Measurements from ENCODE around the gene ZNF624.
"Not testable (repeated sequence)": the region's sequence is repeated elsewhere in the genome, so short reads cannot be mapped to it uniquely, and the experiment has no call there.

ZNF624 gene

DNA sequence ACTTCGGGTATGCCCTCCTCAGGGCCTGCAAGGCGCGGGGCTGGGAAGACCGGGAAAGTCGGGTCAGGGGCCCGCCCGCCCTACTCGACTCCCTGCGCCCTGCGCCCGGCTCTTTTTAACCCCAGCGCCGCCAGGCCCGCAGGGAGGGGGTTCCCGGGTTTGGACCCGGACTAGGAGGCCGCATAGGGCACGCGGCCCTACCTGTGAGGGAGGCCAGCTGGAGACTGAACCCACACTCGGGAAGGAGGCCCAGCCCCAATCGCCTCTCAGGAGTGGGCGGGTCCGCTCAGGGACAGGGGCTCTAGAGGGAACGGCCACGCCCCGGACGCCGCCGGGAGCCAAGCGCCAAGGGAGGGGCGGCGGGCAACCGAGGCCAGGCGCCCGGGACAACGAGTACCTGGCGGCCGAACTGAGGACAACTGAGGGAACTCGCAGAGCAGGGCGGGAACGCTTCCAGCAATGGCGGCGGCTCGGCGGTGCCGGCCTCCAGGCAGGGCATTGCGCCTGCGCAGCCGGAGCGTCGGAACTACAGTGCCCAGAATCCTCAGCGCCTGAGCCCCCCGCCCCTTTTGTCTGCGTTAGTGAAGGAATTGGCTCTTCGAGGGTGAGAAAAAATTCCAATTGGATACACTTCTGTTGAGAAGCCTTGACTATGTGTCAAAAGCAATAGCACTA, at the start of gene ZNF624:
TSS of gene ZNF624 (minus strand) at position 484 of the 675 bp plus-strand sequence.
- H3K27ac Mint-ChIP-seq = peak within 1 kb of the TSS; percentile 87
- ATAC-seq (peak; percentile 97), DNase-seq (ENCODE audit: low spot score in 2 of 2) (peak; percentile 77 to 91)
- H3K4me1 Mint-ChIP-seq = peaks cover 22% of the 10 kb centered on the region
- peak within 1 kb of the TSS; percentile 88 for H3K4me3 Mint-ChIP-seq
- H3K9me3 Mint-ChIP-seq = no peaks in the 10 kb centered on the region
- H3K36me3 Mint-ChIP-seq = peaks cover 6% of the 10 kb centered on the region

DNA sequence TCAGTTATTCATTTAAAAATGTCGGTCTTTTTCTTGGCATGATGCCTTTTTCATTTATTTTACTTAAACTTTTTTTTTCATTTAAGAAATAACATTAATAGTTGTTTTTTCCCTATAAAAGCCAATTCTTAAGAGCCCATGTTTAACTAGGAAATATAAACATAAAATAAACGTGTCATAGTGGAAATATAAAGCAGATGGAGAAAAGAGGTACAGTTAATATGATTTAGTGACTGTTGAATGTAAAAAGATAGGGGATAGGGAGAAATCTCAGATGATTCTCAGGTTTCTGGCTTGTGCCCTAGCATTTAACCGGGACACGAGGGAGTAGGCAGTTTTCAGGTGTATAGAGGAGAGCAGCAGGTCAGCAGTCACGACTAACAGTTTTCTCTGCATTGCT, 44.0 kb upstream of the ZNF624 start:
- not testable (repeated sequence) for H3K9me3 Mint-ChIP-seq; H3K4me1 Mint-ChIP-seq; H3K4me3 Mint-ChIP-seq; H3K36me3 Mint-ChIP-seq; H3K27ac Mint-ChIP-seq; DNase-seq (ENCODE audit: low spot score in 2 of 2); ATAC-seq

DNA sequence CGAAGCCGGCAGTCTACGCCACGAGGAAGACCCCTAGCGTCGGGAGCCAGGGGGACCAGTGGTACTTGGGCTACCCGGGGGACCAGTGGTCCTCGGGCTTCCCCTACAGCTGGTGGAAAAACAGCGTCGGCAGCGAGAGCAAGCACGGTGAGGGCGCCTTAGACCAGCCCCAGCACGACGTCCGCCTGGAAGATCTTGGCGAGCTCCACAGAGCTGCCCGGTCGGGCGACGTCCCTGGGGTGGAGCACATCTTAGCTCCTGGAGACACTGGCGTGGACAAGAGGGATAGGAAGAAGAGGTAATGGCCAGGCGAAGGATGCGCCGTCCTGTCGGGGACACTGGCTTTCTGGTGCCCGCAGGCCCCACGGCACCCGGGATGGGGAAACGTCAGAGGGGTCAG, 36.8 kb upstream of the ZNF624 start:
- not testable (repeated sequence) for H3K27ac Mint-ChIP-seq; H3K36me3 Mint-ChIP-seq; H3K9me3 Mint-ChIP-seq; DNase-seq (ENCODE audit: low spot score in 2 of 2); H3K4me1 Mint-ChIP-seq; H3K4me3 Mint-ChIP-seq
- peak; percentile 24 for ATAC-seq

DNA sequence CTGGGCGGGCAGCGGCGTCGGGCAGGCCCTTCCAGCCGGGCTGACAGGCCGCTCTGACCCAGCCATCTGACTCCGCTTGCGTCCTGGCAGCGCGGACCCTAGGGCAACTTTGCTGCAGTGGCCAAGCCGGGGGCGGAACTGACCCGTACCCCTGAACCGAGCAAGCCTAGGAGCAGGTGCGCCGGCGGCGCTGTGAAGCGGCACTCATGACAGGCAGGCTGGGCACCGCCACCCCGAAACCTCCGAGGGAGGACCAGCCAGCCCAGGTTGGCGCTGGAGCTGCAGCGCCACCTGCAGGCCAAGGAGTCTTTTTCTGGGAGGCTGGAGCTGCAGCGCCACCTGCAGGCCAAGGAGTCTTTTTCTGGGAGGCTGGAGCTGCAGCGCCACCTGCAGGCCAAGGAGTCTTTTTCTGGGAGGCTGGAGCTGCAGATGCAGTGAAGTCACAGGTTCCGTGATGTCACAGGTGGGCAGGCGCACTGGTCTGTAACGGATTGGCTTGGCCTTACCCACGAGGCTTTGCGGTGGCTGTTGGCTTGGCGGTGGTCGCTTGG, 36.2 kb upstream of the ZNF624 start, which contains the start of gene CCDC144A:
TSS of gene CCDC144A (plus strand) at position 511 of the 551 bp plus-strand sequence. CDS start 160 bp downstream, outside the sequence.
- not testable (repeated sequence) for H3K36me3 Mint-ChIP-seq, H3K9me3 Mint-ChIP-seq, H3K4me1 Mint-ChIP-seq, H3K27ac Mint-ChIP-seq, H3K4me3 Mint-ChIP-seq
- peak; percentile 35 to 71 for DNase-seq (ENCODE audit: low spot score in 2 of 2)
- ATAC-seq = peak; percentile 84

DNA sequence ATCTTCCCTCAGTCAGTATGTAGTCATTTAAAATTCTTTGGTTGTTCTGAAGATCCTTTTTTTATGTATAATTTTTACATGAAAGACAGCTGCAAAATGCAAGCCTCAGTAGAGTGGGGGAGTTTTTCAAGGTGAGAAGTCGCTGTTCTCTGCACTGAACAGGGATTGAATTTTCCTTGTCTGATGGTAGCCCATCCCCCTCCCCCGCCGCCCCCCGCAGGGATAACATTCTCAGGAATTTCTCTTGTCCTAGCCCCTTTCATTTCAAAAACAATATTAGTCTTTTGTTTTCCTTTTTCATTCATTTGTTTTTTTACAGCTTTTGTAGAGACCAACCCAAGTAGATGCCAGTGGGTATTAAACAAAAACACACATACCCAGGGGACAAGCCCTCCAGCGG, 33.5 kb upstream of the ZNF624 start:
- not testable (repeated sequence) for H3K27ac Mint-ChIP-seq; ATAC-seq; H3K4me1 Mint-ChIP-seq; H3K36me3 Mint-ChIP-seq; DNase-seq (ENCODE audit: low spot score in 2 of 2); H3K9me3 Mint-ChIP-seq; H3K4me3 Mint-ChIP-seq

DNA sequence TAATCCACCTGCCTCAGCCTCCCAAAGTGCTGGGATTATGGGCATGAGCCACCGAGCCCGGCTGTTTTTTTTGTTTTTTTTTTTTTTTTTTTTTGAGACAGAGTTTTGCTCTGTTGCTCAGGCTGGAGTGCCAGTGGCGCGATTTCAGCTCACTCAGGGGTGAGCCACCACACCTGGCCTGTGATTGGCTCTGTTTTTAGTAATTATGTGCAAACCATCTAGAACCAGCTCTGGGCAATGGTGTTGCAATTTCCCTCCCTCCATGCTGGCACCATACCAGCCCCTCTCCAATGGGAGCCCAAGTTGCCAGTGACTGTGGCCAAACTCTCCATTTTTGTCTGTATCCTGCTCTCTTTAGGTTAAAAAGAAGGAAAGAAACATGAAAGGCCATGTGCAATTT, 32.4 kb upstream of the ZNF624 start:
- not testable (repeated sequence) for H3K27ac Mint-ChIP-seq; DNase-seq (ENCODE audit: low spot score in 2 of 2); H3K4me3 Mint-ChIP-seq; H3K36me3 Mint-ChIP-seq; H3K9me3 Mint-ChIP-seq; H3K4me1 Mint-ChIP-seq; ATAC-seq

DNA sequence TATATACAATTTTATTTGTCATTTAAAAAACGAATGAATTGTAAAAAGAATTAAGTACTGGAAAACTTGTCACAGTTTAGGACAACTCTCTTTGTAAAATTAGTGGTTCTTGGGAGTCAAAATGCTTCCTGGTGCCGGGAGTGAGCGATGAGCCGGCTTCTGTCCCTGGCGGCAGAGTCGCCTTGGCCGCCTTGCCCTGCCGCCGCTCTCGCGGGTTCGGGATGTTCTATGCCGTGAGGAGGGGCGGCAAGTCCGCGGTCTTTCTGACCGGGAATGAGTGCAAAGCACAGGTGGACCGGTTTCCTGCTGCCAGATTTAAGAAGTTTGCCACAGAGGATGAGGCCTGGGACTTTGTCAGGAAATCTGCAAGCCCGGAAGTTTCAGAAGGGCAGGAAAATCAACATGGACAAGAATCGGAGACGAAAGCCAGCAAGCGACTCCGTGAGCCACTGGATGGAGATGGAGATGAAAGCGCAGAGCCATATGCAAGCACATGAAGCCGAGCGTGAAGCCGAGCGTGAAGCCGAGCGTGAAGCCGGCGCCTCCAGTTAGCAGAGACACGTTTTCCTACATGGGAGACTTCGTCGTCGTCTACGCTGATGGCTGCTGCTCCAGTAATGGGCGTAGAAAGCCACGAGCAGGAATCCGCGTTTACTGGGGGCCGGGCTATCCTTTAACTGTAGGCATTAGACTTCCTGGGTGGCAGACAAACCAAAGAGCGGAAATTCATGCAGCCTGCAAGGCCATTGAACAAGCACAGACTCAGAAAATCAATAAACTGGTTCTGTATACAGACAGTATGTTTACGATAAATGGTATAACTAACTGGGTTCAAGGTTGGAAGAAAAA, 29.9 kb upstream of the ZNF624 start:
- H3K27ac Mint-ChIP-seq; ATAC-seq; H3K36me3 Mint-ChIP-seq; H3K9me3 Mint-ChIP-seq; DNase-seq (ENCODE audit: low spot score in 2 of 2); H3K4me3 Mint-ChIP-seq; H3K4me1 Mint-ChIP-seq: not testable (repeated sequence)

DNA sequence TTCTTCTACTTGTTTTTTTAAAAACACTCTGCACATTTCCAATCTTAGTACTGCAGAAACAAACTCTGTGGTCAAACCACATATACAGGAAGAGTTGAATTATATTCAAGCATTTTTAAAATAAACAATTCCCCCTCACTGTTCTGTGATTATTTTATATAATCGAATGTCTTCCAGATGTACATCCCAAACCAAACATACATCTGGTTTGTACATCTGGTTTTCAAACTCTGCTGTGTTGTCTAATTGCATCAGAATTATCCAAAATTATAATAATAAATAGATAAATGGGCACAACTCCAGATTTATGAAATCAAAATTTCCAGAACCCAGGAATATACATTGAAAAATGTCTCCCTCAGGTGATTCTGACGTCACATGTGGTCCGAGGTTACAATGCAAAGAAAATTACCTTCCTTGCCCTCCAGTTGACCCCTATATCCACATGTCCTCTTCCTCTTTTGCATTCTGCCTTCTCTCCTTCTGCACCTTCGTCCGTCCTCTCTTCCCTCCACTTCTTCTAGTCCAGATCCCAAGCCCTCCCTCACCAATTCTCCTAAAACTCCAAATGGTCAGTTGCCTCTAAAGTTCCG, 23.1 kb upstream of the ZNF624 start:
- no peaks in the 10 kb centered on the region for H3K9me3 Mint-ChIP-seq
- no peak for DNase-seq (ENCODE audit: low spot score in 2 of 2)
- no peaks in the 10 kb centered on the region for H3K36me3 Mint-ChIP-seq
- H3K27ac Mint-ChIP-seq = no peak overlapping the region
- ATAC-seq = no peak
- H3K4me3 Mint-ChIP-seq = no peak overlapping the region
- H3K4me1 Mint-ChIP-seq = no peaks in the 10 kb centered on the region

DNA sequence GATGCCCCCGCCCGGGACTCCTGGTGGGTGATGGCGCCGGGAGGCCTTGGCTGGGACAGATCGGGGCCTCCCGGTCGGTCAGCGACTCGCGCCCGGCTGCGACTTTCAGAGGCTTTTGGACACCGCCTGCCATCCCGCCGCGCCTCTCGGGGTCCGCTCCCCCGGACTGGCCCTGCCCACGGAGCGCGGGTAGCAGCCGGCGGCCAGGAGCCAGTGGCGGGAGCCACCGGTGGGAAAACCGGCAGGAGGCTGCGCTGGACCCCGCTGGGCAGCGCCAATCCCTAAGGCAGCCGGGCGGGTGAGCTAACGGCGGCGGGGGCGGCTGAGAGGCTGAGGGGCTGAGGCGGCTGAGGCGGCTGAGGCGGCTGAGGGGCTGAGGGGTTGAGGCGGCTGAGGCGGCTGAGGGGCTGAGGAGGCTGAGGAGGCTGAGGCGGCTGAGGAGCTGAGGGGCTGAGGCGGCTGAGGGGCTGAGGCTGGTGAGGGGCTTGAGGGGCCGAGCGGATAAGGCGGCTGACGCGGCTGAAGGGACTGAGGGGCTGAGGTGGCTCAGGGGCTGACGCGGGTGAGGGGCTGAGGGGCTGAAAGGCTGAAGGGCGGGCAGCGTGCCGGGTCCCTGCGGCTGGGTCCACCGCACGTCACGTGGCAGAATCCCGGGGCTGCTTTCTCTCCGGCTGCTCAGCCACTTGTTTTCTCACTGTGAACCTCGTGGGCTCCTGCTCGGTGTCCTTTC, 13.4 kb upstream of the ZNF624 start:
- DNase-seq (ENCODE audit: low spot score in 2 of 2); H3K4me1 Mint-ChIP-seq; H3K36me3 Mint-ChIP-seq; H3K27ac Mint-ChIP-seq; H3K9me3 Mint-ChIP-seq: not testable (repeated sequence)
- peak overlapping the region; percentile 58 for H3K4me3 Mint-ChIP-seq
- ATAC-seq = peak; percentile 31

DNA sequence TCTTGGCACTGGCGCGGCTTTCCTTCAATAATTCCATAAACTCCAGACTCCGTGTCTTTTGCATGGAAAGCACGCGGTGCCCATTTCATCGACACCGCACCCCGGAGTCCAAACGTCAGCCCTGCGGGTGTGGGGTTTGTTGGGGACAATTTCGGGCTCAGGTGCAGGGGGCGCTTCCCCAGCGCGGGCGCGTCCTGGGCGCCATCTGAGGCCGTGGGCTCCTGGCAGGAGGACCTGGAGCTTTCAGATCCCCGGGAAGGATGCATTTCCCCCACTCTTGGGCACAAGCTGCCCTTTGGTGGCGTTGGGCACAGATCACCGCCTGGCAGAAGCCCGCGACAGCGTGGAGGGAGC, 12.9 kb upstream of the ZNF624 start:
- H3K9me3 Mint-ChIP-seq; DNase-seq (ENCODE audit: low spot score in 2 of 2); H3K36me3 Mint-ChIP-seq; ATAC-seq; H3K27ac Mint-ChIP-seq; H3K4me1 Mint-ChIP-seq: not testable (repeated sequence)
- peak overlapping the region; percentile 58 for H3K4me3 Mint-ChIP-seq

DNA sequence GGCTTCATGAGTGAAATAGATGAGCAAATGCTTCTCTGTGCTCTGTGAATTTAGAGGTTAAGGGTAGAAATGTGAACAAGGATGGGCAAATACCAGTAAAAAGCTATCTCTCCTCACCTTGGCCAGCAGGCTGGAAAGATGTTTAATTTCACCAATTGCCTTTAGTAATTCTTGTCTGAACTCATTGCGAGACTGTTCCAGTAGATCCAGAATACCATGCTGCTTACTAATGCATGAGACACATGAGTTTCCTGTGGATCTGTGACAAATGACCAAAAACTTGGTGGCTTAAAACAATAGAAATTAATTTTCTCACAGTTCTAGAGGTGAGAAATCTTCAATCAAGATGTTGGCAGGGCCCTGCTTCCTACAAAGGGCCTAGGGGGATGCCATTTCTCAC, 9.3 kb upstream of the ZNF624 start:
- no peak for DNase-seq (ENCODE audit: low spot score in 2 of 2)
- Mint-ChIP-seq H3K4me1 (no peaks in the 10 kb centered on the region), H3K27ac (no peak overlapping the region), H3K9me3 (no peaks in the 10 kb centered on the region), H3K4me3 (no peak overlapping the region), H3K36me3 (no peaks in the 10 kb centered on the region)
- no peak for ATAC-seq

DNA sequence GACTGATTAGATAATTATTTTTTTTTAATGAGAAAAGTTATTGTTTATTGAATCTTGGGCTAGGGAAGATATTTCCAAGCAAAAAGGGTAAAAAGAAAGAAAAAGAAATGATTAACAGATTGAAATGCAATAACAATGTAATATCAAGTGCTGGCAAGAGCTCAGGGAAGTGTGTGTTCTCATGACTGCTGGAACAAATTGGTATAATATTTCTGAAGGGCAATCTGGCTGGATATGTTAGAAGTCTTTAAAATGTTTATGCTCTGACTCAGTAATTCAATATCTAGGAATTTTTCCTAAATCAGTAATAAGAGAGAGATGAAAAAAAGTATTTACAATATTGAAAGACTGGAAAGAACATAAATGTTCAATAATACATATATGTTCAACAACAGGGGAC, 7.6 kb upstream of the ZNF624 start:
- no peak for ATAC-seq
- Mint-ChIP-seq H3K27ac (no peak overlapping the region), H3K36me3 (no peaks in the 10 kb centered on the region), H3K4me1 (no peaks in the 10 kb centered on the region), H3K4me3 (no peak overlapping the region), H3K9me3 (no peaks in the 10 kb centered on the region)
- no peak for DNase-seq (ENCODE audit: low spot score in 2 of 2)

DNA sequence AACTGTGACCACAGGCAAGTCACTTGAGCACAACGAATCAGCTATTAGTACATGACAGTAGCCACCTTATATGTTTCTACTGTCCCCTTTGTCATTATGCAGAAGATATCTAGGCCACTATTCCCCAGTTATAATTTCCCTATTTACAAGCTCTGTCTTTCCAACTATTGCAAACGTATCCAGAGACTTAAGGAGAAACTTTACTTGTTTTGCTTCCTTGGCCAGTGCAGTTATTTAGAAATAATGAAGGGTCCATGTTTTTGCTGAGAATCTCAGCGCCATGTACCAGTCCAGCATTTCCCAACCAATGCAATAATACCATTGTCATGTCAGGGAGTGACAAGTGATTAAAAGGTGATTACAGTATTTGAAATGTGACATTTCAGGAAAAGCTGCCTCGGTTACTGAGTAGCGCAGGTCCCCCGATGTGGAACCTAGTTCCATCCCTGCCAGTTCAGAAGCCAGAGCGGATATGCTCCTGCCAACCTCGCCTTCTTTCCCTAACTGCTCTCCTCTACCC, 743 bp downstream of the ZNF624 start:
- H3K9me3 Mint-ChIP-seq = no peaks in the 10 kb centered on the region
- peak overlapping the region; percentile 87 for H3K27ac Mint-ChIP-seq
- H3K4me1 Mint-ChIP-seq = peaks cover 22% of the 10 kb centered on the region
- ATAC-seq (peak; percentile 37), DNase-seq (ENCODE audit: low spot score in 2 of 2) (no peak)
- H3K36me3 Mint-ChIP-seq = peaks cover 6% of the 10 kb centered on the region
- peak overlapping the region; percentile 88 for H3K4me3 Mint-ChIP-seq

DNA sequence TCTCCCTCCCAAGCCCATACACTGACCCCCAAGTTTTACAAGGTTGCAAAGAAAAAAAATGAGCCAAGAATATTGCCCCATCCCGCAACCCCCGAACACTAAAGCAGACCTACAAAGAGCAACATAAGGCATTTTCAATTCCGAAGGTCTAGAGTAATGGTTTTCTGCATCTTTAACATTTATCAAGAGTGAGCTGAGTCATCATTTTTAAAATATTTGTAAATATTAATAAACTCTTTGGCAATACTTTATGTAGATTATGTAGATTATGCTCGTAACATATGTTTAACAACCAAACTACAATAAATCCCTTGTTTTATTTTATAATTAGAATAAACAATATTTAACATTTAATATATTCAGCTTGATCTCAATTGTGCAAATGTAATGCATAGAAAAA, 1.4 kb downstream of the ZNF624 start:
- H3K4me1 Mint-ChIP-seq = peaks cover 22% of the 10 kb centered on the region
- H3K4me3 Mint-ChIP-seq = peak overlapping the region; percentile 88
- no peak overlapping the region for H3K27ac Mint-ChIP-seq
- peaks cover 6% of the 10 kb centered on the region for H3K36me3 Mint-ChIP-seq
- DNase-seq (ENCODE audit: low spot score in 2 of 2) = no peak
- no peaks in the 10 kb centered on the region for H3K9me3 Mint-ChIP-seq
- ATAC-seq = no peak

DNA sequence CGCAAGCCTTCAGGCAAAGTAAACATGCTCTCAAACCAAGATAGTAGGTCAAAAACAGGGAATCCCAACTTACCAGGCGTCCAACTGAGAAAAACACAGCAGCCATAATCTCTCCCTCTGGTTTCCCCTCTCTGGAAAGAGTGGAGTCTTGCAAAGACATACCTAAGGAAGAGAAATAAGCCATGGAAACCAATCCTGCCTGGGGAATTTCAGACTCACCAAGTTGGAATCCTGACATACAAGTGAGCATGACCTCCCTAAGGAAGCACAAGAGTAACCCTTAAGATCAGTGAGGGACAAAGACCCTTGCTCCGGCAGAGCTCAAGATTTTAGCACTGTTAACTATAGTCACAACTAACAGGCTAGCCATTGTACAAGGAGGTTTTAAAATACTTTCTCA, 4.1 kb downstream of the ZNF624 start:
- H3K9me3 Mint-ChIP-seq = no peaks in the 10 kb centered on the region
- no peak for DNase-seq (ENCODE audit: low spot score in 2 of 2)
- H3K36me3 Mint-ChIP-seq = peaks cover 19% of the 10 kb centered on the region
- H3K27ac Mint-ChIP-seq = no peak overlapping the region
- no peak for ATAC-seq
- H3K4me3 Mint-ChIP-seq = no peak overlapping the region
- H3K4me1 Mint-ChIP-seq = peaks cover 22% of the 10 kb centered on the region
